COR-L47 (cell line): ENCODE results near the gene MTM1.

Experiments
- DNase-seq: peaks from one replicate; lab custom pipeline; 2025; lab: John Stamatoyannopoulos, UW

Gene MTM1

GRCh38 chrX:150664290-150664689 is 95.9 kb downstream of the MTM1 start:
- peak; percentile 74 for DNase-seq

GRCh38 chrX:150676221-150676620 is 107.8 kb downstream of the MTM1 start:
- no peak for DNase-seq

GRCh38 chrX:150680974-150681373 is 112.6 kb downstream of the MTM1 start:
- no peak for DNase-seq

GRCh38 chrX:150683112-150683511 is 114.7 kb downstream of the MTM1 start:
- no peak for DNase-seq

- no peak for DNase-seq
Measured at GRCh38 chrX:150683536-150684146, 115.2 kb downstream of the MTM1 start.

- no peak for DNase-seq
Measured at GRCh38 chrX:150688911-150689451, 120.6 kb downstream of the MTM1 start.

GRCh38 chrX:150690126-150690525 is 121.7 kb downstream of the MTM1 start:
- no peak for DNase-seq

GRCh38 chrX:150692296-150692695 is 123.9 kb downstream of the MTM1 start:
- no peak for DNase-seq

- no peak for DNase-seq
Measured at GRCh38 chrX:150692831-150693724, 124.7 kb downstream of the MTM1 start, which contains the start of gene MTMR1. MTMR1 (plus strand) TSS chrX:150693396; CDS start chrX:150693531, 135 bp downstream.

GRCh38 chrX:150693725-150694574 is 125.5 kb downstream of the MTM1 start:
- peak; percentile 61 for DNase-seq

- DNase-seq: no peak
Measured at GRCh38 chrX:150694738-150695410, 126.5 kb downstream of the MTM1 start.

GRCh38 chrX:150696331-150696730 is 127.9 kb downstream of the MTM1 start:
- no peak for DNase-seq

- DNase-seq: no peak
Measured at GRCh38 chrX:150696866-150697265, 128.4 kb downstream of the MTM1 start.

GRCh38 chrX:150697641-150698040 is 129.2 kb downstream of the MTM1 start:
- no peak for DNase-seq

- DNase-seq: no peak
Measured at GRCh38 chrX:150698981-150699380, 130.6 kb downstream of the MTM1 start.

GRCh38 chrX:150700107-150700506 is 131.7 kb downstream of the MTM1 start:
- DNase-seq: no peak

GRCh38 chrX:150701377-150701776 is 133.0 kb downstream of the MTM1 start:
- no peak for DNase-seq

- DNase-seq: no peak
Measured at GRCh38 chrX:150702966-150703694, 134.7 kb downstream of the MTM1 start.

GRCh38 chrX:150703695-150703974 is 135.2 kb downstream of the MTM1 start:
- DNase-seq: no peak

- no peak for DNase-seq
Measured at GRCh38 chrX:150704030-150704613, 135.7 kb downstream of the MTM1 start.

- DNase-seq: no peak
Measured at GRCh38 chrX:150712619-150713018, 144.2 kb downstream of the MTM1 start.
